Esophagus squamous epithelium (tissue), 5 donors: Measurements from ENCODE around the gene ZNF516. TPM values are rescaled to one million over a fixed set of nuclear protein-coding genes. Genes with fewer than 3 reads are reported as not detected.

ENCODE experiments used
- DNase-seq: peaks from one replicate; lab custom pipeline; 2025; lab: John Stamatoyannopoulos, UW
- H3K27ac ChIP-seq, 4 donors: fragments of 200-600 bp; sonication (generic); one replicate each; pipeline ENCODE4 v1.5.1; 2016 to 2019; ENCODE audit warnings: mild to moderate bottlenecking in 1 of 4
- H3K27me3 ChIP-seq, 4 donors: fragments of 200-600 bp; sonication (generic); 1 replicate in 3 of 4; 2 replicates in 1 of 4; pipeline versions ENCODE4 v1.5.1 to v1.6.0; 2017 to 2021; ENCODE audit warnings: antibody characterized with exemption in 1 of 4
- H3K36me3 ChIP-seq, 3 donors: fragments of 200-600 bp; sonication (generic); one replicate each; pipeline ENCODE4 v1.5.1; 2016 to 2019
- H3K4me1 ChIP-seq, 3 donors: fragments of 200-600 bp; sonication (generic); one replicate each; pipeline ENCODE4 v1.5.1; 2017 to 2019
- H3K4me3 ChIP-seq, 4 donors: fragments of 200-600 bp; sonication (generic); 1 replicate in 3 of 4; 2 replicates in 1 of 4; pipeline ENCODE4 v1.5.1; 2016 to 2019; ENCODE audit warnings: mild to moderate bottlenecking in 2 of 4, moderate library complexity in 1 of 4
- H3K9me3 ChIP-seq, 3 donors: fragments of 200-600 bp; sonication (generic); one replicate each; pipeline ENCODE4 v1.5.1; 2016 to 2019
- CTCF ChIP-seq, 6 experiments: fragments of 450-650 bp in 4 of 6; fragments of 200-600 bp in 2 of 6; sonication (generic) in 2 of 6; IDR thresholded peaks; one replicate each; pipeline ENCODE4 v1.5.1; 2016 to 2019; ENCODE audit warnings: antibody characterized with exemption in 6 of 6, mild to moderate bottlenecking in 4 of 6, moderate library complexity in 4 of 6
- POLR2A ChIP-seq, 4 donors: fragments of 450-650 bp; IDR thresholded peaks; one replicate each; pipeline ENCODE4 v1.6.1; 2017; ENCODE audit warnings: antibody characterized with exemption in 4 of 4, mild to moderate bottlenecking in 4 of 4, moderate library complexity in 3 of 4
- WGBS, 2 donors: methylation state at CpG; one replicate each; pipeline ENCODE4 v1.1.5; 2018; 5-methylcytosine and 5-hydroxymethylcytosine counted together
- intact Hi-C: fragments of 100-400 bp; cut with DNase I; formaldehyde crosslinking; loops from one replicate; pipeline ENCODE4 v1.15.0; 2022
- total RNA-seq, 4 donors: library from RNA; depleted of rRNA; stranded (reverse); fragments of >200 nt; gene quantifications; one replicate each; pipeline ENCODE4 v1.1.0, GENCODE V29; 2016
- donor health status: DM: yes; HTN: yes; CAD: no.

ZNF516 gene
- total RNA-seq, 4 donors from 2014 or later = 18.0 to 23.9 (median 19.2) TPM

DNA sequence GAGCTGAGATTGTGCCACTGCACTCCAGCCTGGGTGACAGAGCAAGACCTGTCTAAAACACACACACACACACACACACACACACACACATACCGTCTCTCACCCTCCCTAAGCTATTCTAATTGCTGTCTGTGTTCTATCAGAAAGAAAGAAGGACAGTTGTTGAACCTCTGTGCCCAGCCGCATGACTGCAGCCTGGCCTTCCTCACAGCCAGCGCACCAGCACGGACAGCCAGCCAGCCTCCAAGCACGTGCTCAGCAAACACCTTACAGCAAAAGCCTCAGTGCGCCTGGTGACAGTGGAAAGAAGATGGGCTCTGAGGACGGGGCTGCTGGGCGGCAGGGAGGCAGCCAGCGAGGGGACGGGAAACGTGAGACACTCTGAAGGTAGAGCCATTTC lies 58.0 kb downstream of the ZNF516 start:
- 82 to 98% methylated on average over 10 to 11 of the region's 11 CpGs for WGBS, 2 donors
- H3K4me3 ChIP-seq = no peak overlapping the region
- H3K27me3 ChIP-seq = no peaks in the 10 kb centered on the region
- H3K9me3 ChIP-seq = no peaks in the 10 kb centered on the region
- H3K4me1 ChIP-seq = peaks cover 0 to 9% (median 0%) of the 10 kb centered on the region in 3 donors
- DNase-seq = no peak
- TF ChIP-seq POLR2A (IDR thresholded peaks at IDR 0.05) (no peak), CTCF (IDR thresholded peaks at IDR 0.05) (no peak)
- peaks cover 6 to 79% (median 14%) of the 10 kb centered on the region in 3 donors for H3K36me3 ChIP-seq
- H3K27ac ChIP-seq = no peak overlapping the region
- intact Hi-C loops = no loop called here

DNA sequence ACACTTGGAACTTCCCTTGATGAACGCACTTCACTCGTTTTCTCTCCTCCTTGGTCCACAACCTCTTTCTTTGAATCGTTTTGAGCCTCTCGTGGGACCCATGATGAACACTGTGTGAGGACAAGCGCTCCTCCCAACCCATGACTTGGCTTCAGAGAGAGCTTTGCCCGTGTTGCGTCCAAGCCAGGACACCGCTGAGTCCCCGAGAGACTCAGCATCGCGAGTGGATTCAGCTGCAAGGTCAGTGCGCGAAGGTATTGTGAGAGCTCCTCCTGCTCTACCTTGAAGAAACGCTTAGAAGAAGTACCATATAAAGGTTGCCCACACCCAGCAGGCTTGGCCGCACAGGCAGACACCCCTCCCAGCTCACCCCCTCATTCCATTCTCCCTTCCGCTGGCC lies 58.7 kb downstream of the ZNF516 start:
- Histone ChIP-seq H3K4me3 (no peak overlapping the region), H3K4me1 (peaks cover 0 to 16% (median 0%) of the 10 kb centered on the region in 3 donors), H3K36me3 (peaks cover 4 to 77% (median 10%) of the 10 kb centered on the region in 3 donors), H3K27ac (no peak overlapping the region), H3K27me3 (no peaks in the 10 kb centered on the region), H3K9me3 (no peaks in the 10 kb centered on the region)
- 80 to 87% methylated on average over 7 to 14 of the region's 16 CpGs for WGBS, 2 donors
- TF ChIP-seq CTCF (IDR thresholded peaks at IDR 0.05) (no peak), POLR2A (IDR thresholded peaks at IDR 0.05) (no peak)
- no peak for DNase-seq
- intact Hi-C loops = no loop called here

DNA sequence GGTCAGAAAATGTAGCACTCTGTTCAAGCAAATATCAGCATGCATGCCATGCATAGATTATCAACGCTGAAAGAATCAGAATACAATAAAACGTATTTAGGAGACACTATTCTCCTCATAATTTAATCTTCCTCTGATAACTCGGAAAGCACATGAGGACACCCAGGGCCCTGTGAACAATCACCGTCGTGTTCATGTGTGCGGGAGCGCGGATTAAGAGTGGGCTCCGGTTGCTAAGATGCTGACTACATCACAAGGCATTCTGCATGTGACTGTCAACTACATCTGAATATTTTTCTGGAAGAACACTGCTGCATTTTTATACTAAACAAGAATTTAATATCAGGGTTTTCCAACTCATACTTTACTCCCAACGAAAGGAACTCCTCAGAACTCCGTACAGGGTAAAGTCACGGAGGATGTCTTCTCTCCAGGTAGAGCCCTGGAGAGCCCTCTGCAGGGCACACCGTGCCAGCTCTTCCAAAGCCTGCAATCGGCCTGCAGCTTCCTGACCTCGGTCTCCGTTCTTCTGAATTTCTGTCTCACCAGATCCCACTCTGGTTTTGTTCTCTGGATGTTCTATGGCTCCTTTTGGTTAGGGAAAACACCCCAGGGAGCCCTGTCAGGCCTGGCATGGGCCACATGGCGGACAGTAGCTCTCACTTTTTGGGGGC lies 59.6 kb downstream of the ZNF516 start:
- H3K4me3 ChIP-seq = no peak overlapping the region
- peaks cover 0 to 68% (median 2%) of the 10 kb centered on the region in 3 donors for H3K36me3 ChIP-seq
- no peak overlapping the region for H3K27ac ChIP-seq
- no peak for DNase-seq
- intact Hi-C loops = no loop called here
- no peaks in the 10 kb centered on the region for H3K9me3 ChIP-seq
- peaks cover 0 to 25% (median 3%) of the 10 kb centered on the region in 3 donors for H3K4me1 ChIP-seq
- TF ChIP-seq POLR2A (IDR thresholded peaks at IDR 0.05) (no peak), CTCF (IDR thresholded peaks at IDR 0.05) (no peak)
- 85 to 88% methylated on average over 17 of the region's 17 CpGs for WGBS, 2 donors
- H3K27me3 ChIP-seq = no peaks in the 10 kb centered on the region

DNA sequence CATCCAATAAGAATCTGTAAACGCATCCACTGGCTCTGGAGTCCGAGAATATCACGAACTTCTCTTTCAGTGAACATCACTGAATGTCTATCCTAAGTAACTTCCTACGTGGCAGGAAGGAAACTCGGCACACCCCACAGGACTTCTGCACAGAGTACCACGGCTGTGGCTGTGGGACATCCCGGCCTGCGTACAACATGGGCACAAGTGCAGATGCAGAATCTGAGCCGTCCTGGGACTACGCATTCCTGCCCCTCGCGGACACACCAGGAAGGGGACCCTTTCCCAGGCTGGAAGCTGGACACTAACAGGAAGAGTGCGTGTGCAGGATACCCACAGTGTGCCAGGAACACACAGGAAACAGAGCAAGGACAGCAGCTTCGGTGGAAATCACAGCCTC lies 60.6 kb downstream of the ZNF516 start:
- Histone ChIP-seq H3K4me3 (no peak overlapping the region), H3K9me3 (no peaks in the 10 kb centered on the region), H3K27me3 (no peaks in the 10 kb centered on the region), H3K27ac (no peak overlapping the region), H3K36me3 (peaks cover 0 to 60% (median 0%) of the 10 kb centered on the region in 3 donors), H3K4me1 (peaks cover 0 to 35% (median 4%) of the 10 kb centered on the region in 3 donors)
- no peak for DNase-seq
- TF ChIP-seq POLR2A (IDR thresholded peaks at IDR 0.05) (no peak), CTCF (IDR thresholded peaks at IDR 0.05) (no peak)
- intact Hi-C loops = no loop called here
- 77 to 81% methylated on average over 11 to 12 of the region's 14 CpGs for WGBS, 2 donors

GRCh38 chr18:76433788-76434187 lies 61.3 kb downstream of the ZNF516 start:
- DNase-seq = no peak
- TF ChIP-seq CTCF (IDR thresholded peaks at IDR 0.05) = no peak
- no peak for TF ChIP-seq POLR2A (IDR thresholded peaks at IDR 0.05)
- H3K4me3 ChIP-seq = no peak overlapping the region
- no peaks in the 10 kb centered on the region for H3K9me3 ChIP-seq
- intact Hi-C loops = no loop called here
- H3K4me1 ChIP-seq = peaks cover under 1 to 41% (median 9%) of the 10 kb centered on the region in 3 donors
- WGBS, 2 donors = 86 to 96% methylated on average over 13 to 14 of the region's 17 CpGs
- H3K36me3 ChIP-seq = peaks cover 0 to 60% (median 0%) of the 10 kb centered on the region in 3 donors
- no peaks in the 10 kb centered on the region for H3K27me3 ChIP-seq
- H3K27ac ChIP-seq = no peak overlapping the region
